ENCODE data around the gene LDLR. TPM values are rescaled to one million over a fixed set of nuclear protein-coding genes. Genes with fewer than 3 reads are reported as not detected.
A peak's percentile ranks its signal among the peaks of the same experiment; 100 is the strongest.

LDLR gene
- polyA plus RNA-seq, 2 of the 4 experiments (the other 2 are of a cell fraction), result 29.2 to 55.8 TPM

- no peak for TF ChIP-seq CTCF (IDR thresholded peaks at IDR 0.05)
- no peak for TF ChIP-seq SMC3 (IDR thresholded peaks at IDR 0.05)
- no peak for TF ChIP-seq ZC3H11A (IDR thresholded peaks at IDR 0.05)
- TF ChIP-seq BCL3 (IDR thresholded peaks at IDR 0.05), result no peak
- TF ChIP-seq HMGXB4 (CRISPR knock-in tag; IDR thresholded peaks at IDR 0.05; ENCODE audit: borderline replicate concordance), result no peak
- TF ChIP-seq FOSL2 (IDR thresholded peaks at IDR 0.05), result 0 out of 2 replicates have a peak, but pooled peaks have one; percentile 9
- TF ChIP-seq FOSL2 (CRISPR knock-in tag; IDR thresholded peaks at IDR 0.05), result peak; percentile 62
Observed at GRCh38 chr19:11168568-11168967, 79.3 kb downstream of the LDLR start (continued).

- H3K4me2 ChIP-seq, result no peak overlapping the region
- TF ChIP-seq ZFP36 (IDR thresholded peaks at IDR 0.05; ENCODE audit: borderline replicate concordance, partially characterized antibody) (peak; percentile 24), ESRRA (IDR thresholded peaks at IDR 0.05; ENCODE audit: borderline replicate concordance, low read length) (no peak), MAX (IDR thresholded peaks at IDR 0.05) (no peak), MAZ (IDR thresholded peaks at IDR 0.05; ENCODE audit: borderline replicate concordance, low read depth, low read length) (no peak), FOSL2 (IDR thresholded peaks at IDR 0.05) (no peak), FOSL2 (CRISPR knock-in tag; IDR thresholded peaks at IDR 0.05) (no peak), TP53 (CRISPR knock-in tag; IDR thresholded peaks at IDR 0.05) (no peak), RARB (CRISPR knock-in tag; IDR thresholded peaks at IDR 0.05) (no peak), HDAC2 (IDR thresholded peaks at IDR 0.05) (no peak), ELK1 (IDR thresholded peaks at IDR 0.05; ENCODE audit: low read depth, low read length) (no peak)
- POLR2A ChIA-PET, result no interaction called here
- H3K9me3 ChIP-seq, result no peaks in the 10 kb centered on the region
- no peak overlapping the region for H3K4me3 ChIP-seq
- DNase-seq (ENCODE audit: low read depth in 1 of 2, low spot score in 1 of 2) (no peak), ATAC-seq (no peak), FAIRE-seq (no peak)
- H3K27ac ChIP-seq, result no peak overlapping the region
- H3K4me1 ChIP-seq, result peaks cover 10% of the 10 kb centered on the region; the same call in 2 of the 3 replicates
- CTCF ChIA-PET, result interaction anchor here (1.0 kb wide), 1 partner anchor 44 kb away, joined by 3 read pairs; no protein-coding TSS in a partner anchor
- 95% methylated on average over 12 of the region's 31 CpGs for WGBS (ENCODE audit: missing lambda C conversion rate)
Observed at GRCh38 chr19:11169896-11170678, 80.8 kb downstream of the LDLR start.

GRCh38 chr19:11171144-11171543 is 81.9 kb downstream of the LDLR start:
- Histone ChIP-seq H3K4me2 (no peak overlapping the region), H3K27ac (no peak overlapping the region), H3K4me1 (peaks cover 10% of the 10 kb centered on the region; the same call in 2 of the 3 replicates), H3K4me3 (no peak overlapping the region), H3K9me3 (no peaks in the 10 kb centered on the region)
- 88% methylated on average over 5 of the region's 5 CpGs for WGBS (ENCODE audit: missing lambda C conversion rate)
- no peak for ATAC-seq
- FAIRE-seq, result no peak
- no peak for DNase-seq (ENCODE audit: low read depth in 1 of 2, low spot score in 1 of 2)
- ChIA-PET POLR2A (no interaction called here), CTCF (interaction anchor here (1.7 kb wide), 1 partner anchor 17 kb away, joined by 4 read pairs; no protein-coding TSS in a partner anchor)
- no peak for TF ChIP-seq ZSCAN20 (CRISPR knock-in tag; IDR thresholded peaks at IDR 0.05)
- no peak for TF ChIP-seq ELK1 (IDR thresholded peaks at IDR 0.05; ENCODE audit: low read depth, low read length)
- no peak for TF ChIP-seq HMGXB4 (CRISPR knock-in tag; IDR thresholded peaks at IDR 0.05; ENCODE audit: borderline replicate concordance)
- TF ChIP-seq SMC3 (IDR thresholded peaks at IDR 0.05), result no peak
- no peak for TF ChIP-seq EHMT2 (IDR thresholded peaks at IDR 0.05; ENCODE audit: low read depth)
- no peak for TF ChIP-seq HEYL (CRISPR knock-in tag; IDR thresholded peaks at IDR 0.05)
- no peak for TF ChIP-seq CTCF (IDR thresholded peaks at IDR 0.05)
- TF ChIP-seq POLR2AphosphoS2 (conservative IDR thresholded peaks at IDR 0.05; ENCODE audit: low read length), result no peak
- TF ChIP-seq BHLHE40 (IDR thresholded peaks at IDR 0.05; ENCODE audit: low read depth, low read length), result no peak
- no peak for TF ChIP-seq SREBF2 (IDR thresholded peaks at IDR 0.05)
